CMK (cell line): ENCODE results near the gene KIAA1191.

Source experiments
- DNase-seq: peaks from one replicate; pipeline ENCODE4 v3.0.0-alpha.2; 2010; ENCODE audit warnings: low read depth

The KIAA1191 gene

DNA sequence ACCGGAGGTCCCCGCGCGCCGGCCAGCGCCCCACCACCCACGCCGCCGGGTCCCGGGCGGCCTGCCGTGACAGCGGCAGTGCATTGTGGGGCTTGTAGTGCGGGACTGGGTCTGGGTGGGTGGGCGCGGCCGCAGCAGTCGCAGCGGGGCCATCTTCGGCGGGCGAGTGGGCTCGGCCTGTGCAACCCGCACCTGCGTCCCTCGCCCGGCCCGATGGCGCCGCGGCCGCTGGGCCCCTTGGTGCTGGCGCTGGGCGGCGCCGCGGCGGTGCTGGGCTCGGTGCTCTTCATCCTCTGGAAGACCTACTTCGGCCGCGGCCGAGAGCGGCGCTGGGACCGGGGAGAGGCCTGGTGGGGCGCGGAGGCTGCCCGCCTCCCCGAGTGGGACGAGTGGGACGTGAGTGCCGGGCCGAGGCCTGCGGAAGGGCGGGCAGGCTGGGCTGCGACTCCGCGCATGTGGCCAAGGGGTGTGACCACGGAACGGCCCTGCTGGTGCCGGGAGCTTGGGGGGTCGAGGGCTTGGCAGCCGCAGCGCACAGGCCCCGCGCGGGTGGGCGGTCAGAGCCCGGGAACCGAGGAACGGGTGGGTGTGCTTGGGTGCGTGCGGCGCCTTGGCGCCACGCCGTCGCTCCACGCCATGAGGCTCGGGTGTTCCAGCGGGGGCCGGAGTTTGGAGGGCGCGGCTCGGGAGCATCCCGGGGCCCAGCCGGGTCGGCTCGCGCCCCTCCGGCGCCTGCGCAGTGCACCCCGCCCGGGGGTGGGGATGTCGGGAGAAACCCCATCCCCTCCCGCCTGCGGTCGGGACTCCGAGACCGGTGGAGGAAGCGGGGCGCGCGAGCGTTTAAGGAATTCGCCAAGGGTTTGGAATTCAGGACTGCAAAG is 4.0 kb upstream of the KIAA1191 start, which contains the start of gene ARL10:
TSS of gene ARL10 (plus strand) at position 137 of the 881 bp plus-strand sequence. CDS start at position 214, 77 bp downstream.
- DNase-seq, result no peak

- DNase-seq, result no peak
Observed at GRCh38 chr5:176364765-176365350, 3.3 kb upstream of the KIAA1191 start.

GRCh38 chr5:176362233-176362490 is 598 bp upstream of the KIAA1191 start:
- no peak for DNase-seq

DNA sequence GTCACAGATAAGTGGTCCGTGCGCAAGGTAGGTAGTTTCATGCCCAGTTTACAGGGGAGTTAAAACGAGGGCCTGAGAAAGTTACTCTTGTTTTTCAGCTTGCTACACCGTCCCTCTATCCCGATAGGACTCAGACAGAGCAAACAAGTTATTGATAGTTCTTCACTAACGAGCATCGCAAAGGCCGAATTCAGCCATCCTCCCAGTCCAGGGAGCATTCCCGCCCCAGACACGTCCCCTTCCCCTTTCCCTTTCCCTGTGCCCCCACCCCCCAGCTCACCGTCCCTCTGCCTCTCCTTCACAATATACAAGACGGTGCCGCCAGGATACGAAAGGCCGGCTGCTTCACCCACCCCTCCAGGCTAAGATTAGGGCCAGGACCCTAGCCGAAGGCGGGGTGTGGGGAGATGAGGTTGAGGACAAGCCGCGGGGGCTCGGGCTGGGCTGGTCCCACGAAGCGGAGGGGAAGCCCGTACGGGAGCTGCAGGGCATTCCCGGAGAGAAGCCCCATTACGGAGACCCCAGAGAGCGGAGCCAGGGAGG is 599 bp downstream of the KIAA1191 start:
- DNase-seq, result no peak

DNA sequence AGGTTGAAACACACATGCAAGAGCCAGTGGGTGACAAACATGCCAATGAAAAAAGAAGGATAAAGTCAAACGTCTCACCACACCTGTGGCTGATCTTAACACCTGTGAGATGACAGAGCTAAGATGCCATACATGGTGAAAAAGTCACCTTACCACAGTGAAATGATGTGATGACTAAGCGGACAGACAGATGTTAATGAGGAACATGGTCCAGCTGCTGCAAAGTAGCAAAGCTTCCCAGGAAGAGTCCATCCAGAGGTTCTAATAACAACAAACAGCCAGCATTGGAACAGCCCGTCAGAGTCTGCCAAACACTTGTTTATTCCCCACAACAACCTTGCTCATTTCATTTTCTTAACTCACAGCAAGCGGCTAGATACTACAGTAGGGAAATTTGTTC is 1.9 kb downstream of the KIAA1191 start:
- no peak for DNase-seq

DNA sequence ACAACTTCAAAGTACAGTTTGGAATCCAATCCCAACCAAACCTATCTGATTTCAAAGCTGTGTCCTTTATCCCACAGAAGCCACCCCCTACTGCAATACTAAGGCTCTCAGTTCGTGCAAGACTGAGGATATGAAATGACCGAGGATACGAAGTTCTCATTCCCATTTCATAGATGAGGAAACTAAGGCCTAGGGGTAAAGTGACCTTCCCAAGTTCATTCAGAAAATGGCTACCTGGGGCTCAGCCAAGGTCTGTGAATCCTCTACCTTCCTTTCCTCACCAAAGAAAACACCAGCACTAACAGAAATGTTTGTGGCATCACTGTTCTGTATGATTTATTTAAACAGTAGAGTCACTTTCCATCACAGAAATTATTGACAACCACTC is 5.4 kb downstream of the KIAA1191 start:
- no peak for DNase-seq

GRCh38 chr5:176355400-176356178 is 6.0 kb downstream of the KIAA1191 start:
- DNase-seq, result no peak

- no peak for DNase-seq
Observed at GRCh38 chr5:176353533-176353932, 8.0 kb downstream of the KIAA1191 start.

DNA sequence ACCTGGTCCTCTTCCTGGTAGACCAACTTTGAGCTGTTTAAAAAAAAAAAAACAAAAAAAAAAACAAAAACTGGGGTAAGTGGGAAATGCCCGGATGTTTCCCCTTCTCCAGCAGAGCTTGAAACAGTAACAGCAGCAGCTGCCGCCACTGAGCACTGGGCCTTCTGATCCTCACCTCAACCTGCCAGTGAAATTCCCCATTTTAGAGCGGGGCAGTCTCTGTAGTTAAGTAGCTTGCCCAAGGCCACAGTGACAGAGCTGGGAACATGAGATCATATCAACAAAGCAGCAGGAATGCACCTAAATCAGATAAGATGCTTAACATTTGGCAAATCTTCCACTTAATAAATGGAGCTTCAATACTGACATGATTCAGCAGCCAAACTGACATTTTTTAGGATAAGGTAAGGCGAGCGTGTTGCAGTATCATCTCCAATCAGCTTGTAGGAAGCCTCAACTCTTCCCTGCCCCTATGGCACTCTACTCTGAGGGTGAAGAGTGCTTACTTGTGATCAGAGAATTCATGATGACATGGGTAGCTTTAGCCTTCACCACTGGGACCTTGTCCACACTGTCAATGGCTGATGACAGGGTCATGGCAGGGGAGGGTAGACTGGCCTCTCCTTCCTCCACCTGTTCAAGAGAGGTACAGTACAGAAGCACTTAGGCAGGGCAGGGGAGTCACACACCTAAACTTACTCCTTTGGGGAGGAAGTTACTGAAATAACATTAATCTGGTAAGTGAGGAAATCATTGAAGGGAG is 9.3 kb downstream of the KIAA1191 start:
- no peak for DNase-seq

- no peak for DNase-seq
Observed at GRCh38 chr5:176350416-176350815, 11.1 kb downstream of the KIAA1191 start.

DNA sequence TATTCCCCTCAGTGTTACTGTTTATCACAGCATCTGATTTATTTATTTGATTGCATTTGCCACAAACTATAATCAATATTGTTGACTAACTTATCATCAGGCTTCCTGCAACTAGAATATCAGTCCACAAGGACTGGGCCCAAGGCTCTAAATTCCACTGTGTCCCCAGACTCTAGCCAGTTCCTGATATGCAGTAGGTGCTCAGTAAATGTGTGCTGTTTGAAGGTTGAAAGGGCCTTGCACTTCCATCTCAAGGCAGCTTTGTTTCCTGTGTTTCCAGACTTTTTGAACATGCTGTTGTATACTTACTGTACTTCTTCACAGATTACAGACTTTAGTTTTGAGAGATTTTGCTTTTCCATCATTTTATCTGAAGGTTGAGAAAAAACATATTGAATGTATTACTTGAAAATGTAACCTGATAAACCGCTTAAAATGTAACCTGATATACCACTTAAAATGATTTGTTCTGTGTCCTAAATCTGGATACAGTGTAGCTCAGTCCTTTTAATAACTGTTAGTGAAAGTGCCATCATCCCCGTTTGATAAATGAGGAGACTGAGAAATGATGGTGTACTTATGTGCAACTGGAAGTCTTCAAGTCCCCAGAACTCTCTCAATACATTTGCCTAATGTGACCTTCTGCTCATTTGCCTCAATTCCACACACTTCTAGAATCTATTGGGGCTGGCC is 18.7 kb downstream of the KIAA1191 start:
- DNase-seq, result no peak

GRCh38 chr5:176342158-176342483 is 19.4 kb downstream of the KIAA1191 start:
- DNase-seq, result no peak

GRCh38 chr5:176341325-176342157 is 20.0 kb downstream of the KIAA1191 start:
- no peak for DNase-seq

- DNase-seq, result no peak
Observed at GRCh38 chr5:176339304-176339703, 22.3 kb downstream of the KIAA1191 start.

- no peak for DNase-seq
Observed at GRCh38 chr5:176337913-176338312, 23.7 kb downstream of the KIAA1191 start.

DNA sequence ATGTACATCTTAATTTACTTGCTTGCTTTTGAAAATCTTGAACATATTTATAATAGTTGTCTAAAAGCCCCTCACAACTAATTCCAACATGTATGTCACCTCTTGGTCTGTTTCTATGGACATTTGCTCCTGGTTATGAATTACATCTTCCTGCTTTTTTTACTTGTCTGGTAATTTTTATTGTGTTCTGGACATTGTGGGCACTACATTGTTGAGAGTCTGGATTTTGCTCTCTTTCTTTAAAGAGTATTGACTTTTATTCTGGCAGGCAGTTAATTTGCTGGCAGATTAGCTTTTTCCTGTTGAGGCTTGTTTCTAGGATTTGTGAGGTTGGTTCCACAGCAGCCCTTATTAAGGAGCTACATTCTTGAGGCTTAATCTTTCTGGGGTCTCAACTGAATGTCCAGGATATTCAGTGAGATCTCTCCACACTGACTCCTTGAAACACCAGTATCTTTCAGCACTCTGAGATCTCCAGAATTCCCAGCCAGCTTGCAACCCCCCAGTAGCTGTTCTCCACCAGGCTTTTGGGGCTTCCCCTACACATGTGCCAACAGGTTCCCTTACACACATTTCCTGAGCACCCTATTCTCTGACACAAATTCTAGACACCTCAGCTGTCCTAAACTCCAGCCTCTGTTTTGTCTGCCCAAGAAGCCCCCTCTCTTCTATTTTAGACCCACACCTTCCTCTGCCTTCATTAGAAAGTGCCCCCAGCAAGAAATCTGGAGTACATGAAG is 27.4 kb downstream of the KIAA1191 start:
- no peak for DNase-seq

- no peak for DNase-seq
Observed at GRCh38 chr5:176320577-176320976, 41.0 kb downstream of the KIAA1191 start.

GRCh38 chr5:176319827-176320554 is 41.6 kb downstream of the KIAA1191 start:
- DNase-seq, result no peak
